NCI-H187 treated with DMSO at 0.1 percent for 48 hours (cell line): Measurements from ENCODE around the gene ZNF608.

Source experiments
- DNase-seq: peaks from one replicate; lab custom pipeline; 2025; lab: John Stamatoyannopoulos, UW

The ZNF608 gene

GRCh38 chr5:124752854-124753720 lies 6.6 kb upstream of the ZNF608 start:
- DNase-seq = no peak

GRCh38 chr5:124751031-124751430 lies 4.6 kb upstream of the ZNF608 start:
- no peak for DNase-seq

- DNase-seq = peak; percentile 87
These were observed 2.5 kb upstream of the ZNF608 start for GRCh38 chr5:124748687-124749594.

GRCh38 chr5:124747791-124748686 lies 1.6 kb upstream of the ZNF608 start:
- DNase-seq = no peak

GRCh38 chr5:124746916-124747790 lies 714 bp upstream of the ZNF608 start:
- DNase-seq = peak; percentile 96

- no peak for DNase-seq
These were observed 1.2 kb downstream of the ZNF608 start for GRCh38 chr5:124745007-124745927.

- no peak for DNase-seq
These were observed 2.1 kb downstream of the ZNF608 start for GRCh38 chr5:124744170-124744971.

GRCh38 chr5:124743602-124744169 lies 2.8 kb downstream of the ZNF608 start:
- no peak for DNase-seq

GRCh38 chr5:124742983-124743601 lies 3.3 kb downstream of the ZNF608 start:
- DNase-seq = no peak

GRCh38 chr5:124742521-124742920 lies 3.9 kb downstream of the ZNF608 start:
- DNase-seq = no peak

GRCh38 chr5:124741711-124742496 lies 4.5 kb downstream of the ZNF608 start:
- no peak for DNase-seq

GRCh38 chr5:124740991-124741583 lies 5.4 kb downstream of the ZNF608 start:
- DNase-seq = peak; percentile 84

GRCh38 chr5:124740071-124740470 lies 6.4 kb downstream of the ZNF608 start:
- no peak for DNase-seq

- DNase-seq = no peak
These were observed 6.8 kb downstream of the ZNF608 start for GRCh38 chr5:124739634-124740025.

- DNase-seq = peak; percentile 38
These were observed 7.5 kb downstream of the ZNF608 start for GRCh38 chr5:124738681-124739633.

- DNase-seq = no peak
These were observed 8.8 kb downstream of the ZNF608 start for GRCh38 chr5:124737651-124738050.
